GM19395 (cell line): ENCODE results near the gene NT5DC3.

Experiments used
- ATAC-seq: cut with Tn5 transposase; IDR thresholded peaks from one replicate; pipeline ENCODE4 v1.9.1; 2021; ENCODE audit warnings: mild to moderate bottlenecking, moderate library complexity; ENCODE audit not compliant: unreplicated experiment

NT5DC3 gene

DNA sequence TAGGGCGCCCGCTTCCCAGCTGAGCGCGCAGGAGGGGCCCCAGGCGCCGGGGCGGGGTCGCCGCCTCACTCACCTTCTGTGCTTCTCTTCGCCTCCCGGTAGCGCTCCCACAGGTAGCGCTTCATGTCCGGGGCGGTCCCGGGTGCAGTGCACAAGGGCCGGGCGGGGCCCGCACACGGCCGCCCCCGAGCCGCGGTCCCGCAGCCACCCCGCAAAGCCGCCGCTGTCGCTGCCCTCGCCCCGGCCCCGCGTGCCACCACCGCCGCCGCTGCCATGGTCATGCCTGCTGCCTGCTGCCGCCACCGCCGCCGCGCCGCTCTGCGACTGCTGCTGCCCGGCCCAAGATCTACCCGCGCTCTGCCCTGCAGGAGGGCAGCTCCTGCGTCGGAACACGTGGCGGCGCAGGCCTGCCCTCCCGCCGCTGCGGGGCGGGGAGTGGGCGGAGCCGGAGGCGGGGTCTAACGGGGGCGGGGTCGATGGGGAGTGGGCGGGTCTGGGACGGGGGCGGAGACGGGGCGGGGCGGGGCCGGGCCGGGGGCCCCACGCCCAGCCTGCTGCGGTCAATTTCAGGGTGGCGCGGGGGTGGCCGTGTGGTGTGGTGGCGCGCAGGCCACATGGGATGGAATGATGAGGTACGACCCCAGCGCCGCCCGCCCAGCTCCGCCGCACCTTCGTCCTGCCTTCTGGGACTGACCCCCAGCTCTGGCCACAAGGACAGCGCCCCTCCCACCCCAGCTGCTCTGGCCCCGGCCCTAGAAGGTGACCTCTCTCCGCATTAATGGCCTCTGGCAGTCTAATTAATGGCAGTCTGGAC is at the start of gene NT5DC3:
Gene NT5DC3, minus strand, starts transcription at position 359 of the 814 bp plus-strand sequence. Its CDS starts 78 bp downstream, at position 281.
- peak; percentile 81 for ATAC-seq

- ATAC-seq, result no peak
Measured at GRCh38 chr12:103887738-103888137, 46.7 kb upstream of the NT5DC3 start.

GRCh38 chr12:103886195-103886797 is 45.3 kb upstream of the NT5DC3 start:
- ATAC-seq, result no peak

- ATAC-seq, result no peak
Measured at GRCh38 chr12:103884316-103884715, 43.3 kb upstream of the NT5DC3 start.

- no peak for ATAC-seq
Measured at GRCh38 chr12:103883908-103884307, 42.9 kb upstream of the NT5DC3 start.

GRCh38 chr12:103882861-103883596 is 42.0 kb upstream of the NT5DC3 start:
- no peak for ATAC-seq

- ATAC-seq, result no peak
Measured at GRCh38 chr12:103881261-103881660, 40.2 kb upstream of the NT5DC3 start.

DNA sequence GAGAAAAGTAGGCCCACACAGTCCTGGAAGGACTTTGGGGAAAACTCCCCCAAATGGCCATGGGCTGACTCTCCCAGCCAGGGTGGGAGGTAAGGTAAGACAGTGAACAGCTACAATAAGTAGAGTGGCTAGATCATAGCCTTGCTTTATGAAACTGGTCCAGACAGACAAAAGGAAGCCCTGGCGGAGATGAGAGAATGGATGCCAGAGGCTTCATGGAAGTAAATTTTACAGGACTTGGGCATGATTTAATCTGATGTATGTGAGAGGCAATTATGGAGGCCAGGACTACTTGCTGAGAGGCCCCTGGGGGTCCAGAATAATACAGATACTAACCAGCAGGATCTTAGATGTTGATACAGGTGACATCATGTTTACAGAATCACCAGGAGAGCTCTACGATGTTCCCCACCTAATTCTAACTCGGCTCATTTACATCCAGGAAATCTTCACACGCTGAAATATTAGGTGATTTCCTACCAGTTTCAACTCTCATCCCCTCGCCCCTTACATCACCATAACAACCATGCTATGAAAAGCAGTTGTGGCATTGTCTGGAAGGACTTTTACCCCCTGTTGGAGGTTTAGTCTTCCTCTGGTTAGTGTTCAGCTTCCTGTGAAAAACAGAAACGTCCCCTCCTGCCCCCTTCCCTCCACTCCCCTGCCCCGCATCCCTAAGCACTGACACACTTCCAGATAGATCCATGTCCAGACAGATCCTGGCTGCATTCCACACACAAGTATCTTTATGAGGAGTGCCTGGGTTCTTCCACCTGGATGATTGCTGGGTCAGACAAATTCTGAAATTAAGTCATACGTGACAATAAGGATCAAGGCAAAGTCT is 39.5 kb upstream of the NT5DC3 start:
- no peak for ATAC-seq

- ATAC-seq, result no peak
Measured at GRCh38 chr12:103879878-103880277, 38.8 kb upstream of the NT5DC3 start.

- ATAC-seq, result no peak
Measured at GRCh38 chr12:103879048-103879692, 38.1 kb upstream of the NT5DC3 start.

- ATAC-seq, result peak; percentile 64
Measured at GRCh38 chr12:103877934-103878510, 37.0 kb upstream of the NT5DC3 start.

- ATAC-seq, result no peak
Measured at GRCh38 chr12:103877288-103877687, 36.3 kb upstream of the NT5DC3 start.

- no peak for ATAC-seq
Measured at GRCh38 chr12:103875666-103876065, 34.6 kb upstream of the NT5DC3 start.

- no peak for ATAC-seq
Measured at GRCh38 chr12:103868215-103868614, 27.2 kb upstream of the NT5DC3 start.

- ATAC-seq, result no peak
Measured at GRCh38 chr12:103865151-103865730, 24.2 kb upstream of the NT5DC3 start.

- ATAC-seq, result no peak
Measured at GRCh38 chr12:103864710-103865109, 23.7 kb upstream of the NT5DC3 start.

DNA sequence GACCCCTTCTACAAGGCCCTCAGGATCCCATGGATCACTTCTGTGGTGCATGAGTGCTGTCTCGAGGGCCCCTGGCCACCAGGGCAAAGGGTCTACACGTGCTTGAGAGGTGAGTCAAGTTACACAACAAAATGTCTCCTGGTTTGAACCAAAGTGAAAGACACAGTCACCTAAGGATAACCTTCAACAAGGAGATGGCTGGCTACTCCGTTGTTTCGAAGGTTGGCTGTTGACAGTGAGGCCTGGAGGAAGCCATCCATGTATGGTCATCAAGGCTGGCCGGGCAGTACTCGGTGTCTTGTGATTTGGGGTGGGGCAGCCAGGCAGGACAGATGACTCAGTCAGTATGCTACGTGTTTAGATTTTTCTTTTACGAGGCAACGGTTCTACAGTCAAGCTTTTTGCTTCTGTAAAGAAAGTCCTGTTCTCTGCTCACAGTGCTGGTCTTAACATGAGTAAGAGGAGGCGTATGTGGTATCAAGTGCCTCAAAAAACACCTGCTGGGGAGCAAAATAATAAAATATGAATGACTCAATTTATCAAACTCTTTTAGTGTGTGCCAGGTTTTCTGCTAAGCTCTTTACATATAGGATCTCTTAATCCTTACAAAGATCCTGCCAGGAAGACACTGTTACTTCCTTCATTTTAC is 18.0 kb upstream of the NT5DC3 start:
- no peak for ATAC-seq

DNA sequence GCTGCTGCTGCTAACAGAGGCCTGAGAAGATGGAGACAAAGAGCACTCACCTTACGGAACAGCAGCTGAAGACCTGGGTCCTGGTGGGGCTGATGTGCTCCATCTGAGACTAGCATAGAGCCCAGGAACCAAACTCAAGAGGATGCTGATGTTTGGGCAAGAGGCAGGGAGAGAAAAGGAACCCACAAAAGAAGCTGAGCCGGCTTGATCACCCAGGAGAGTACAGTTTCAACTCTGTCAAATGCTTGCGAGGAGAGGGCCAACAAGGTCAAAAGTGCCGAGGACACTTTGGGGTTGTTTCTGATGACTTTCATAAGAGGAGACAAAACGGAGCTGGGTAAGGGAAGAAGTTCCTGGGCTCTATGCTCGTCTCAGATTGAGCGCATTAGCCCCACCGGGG is 17.3 kb upstream of the NT5DC3 start:
- ATAC-seq, result no peak

DNA sequence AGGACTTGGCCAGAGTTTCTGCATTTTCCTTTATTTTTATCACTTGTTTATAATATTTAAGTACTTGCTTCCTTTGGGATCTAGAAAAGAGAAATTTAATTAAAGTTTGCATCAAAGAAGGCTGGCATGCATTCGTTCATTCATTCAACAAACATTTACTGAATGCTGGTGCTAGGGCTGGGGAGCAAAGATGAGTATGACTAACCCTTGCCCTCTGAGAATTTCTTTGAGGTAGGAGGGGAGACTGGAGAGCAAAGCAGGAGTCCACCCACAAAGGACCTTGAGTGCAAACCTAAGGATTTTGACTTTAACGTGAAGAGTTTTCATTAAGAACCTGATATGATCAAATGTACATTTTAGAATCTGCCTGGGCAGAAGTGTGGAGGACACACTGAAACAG is 16.1 kb upstream of the NT5DC3 start:
- no peak for ATAC-seq
